HG02759 (cell line): ENCODE measurements around the gene ASPHD1.
"Not testable (repeated sequence)": the region's sequence is repeated elsewhere in the genome, so short reads cannot be mapped to it uniquely, and the experiment has no call there.

Experiments used
- ATAC-seq: cut with Tn5 transposase; IDR thresholded peaks from one replicate; pipeline ENCODE4 v1.9.1; 2021; ENCODE audit warnings: mild to moderate bottlenecking, moderate library complexity; ENCODE audit not compliant: unreplicated experiment

ASPHD1 gene

DNA sequence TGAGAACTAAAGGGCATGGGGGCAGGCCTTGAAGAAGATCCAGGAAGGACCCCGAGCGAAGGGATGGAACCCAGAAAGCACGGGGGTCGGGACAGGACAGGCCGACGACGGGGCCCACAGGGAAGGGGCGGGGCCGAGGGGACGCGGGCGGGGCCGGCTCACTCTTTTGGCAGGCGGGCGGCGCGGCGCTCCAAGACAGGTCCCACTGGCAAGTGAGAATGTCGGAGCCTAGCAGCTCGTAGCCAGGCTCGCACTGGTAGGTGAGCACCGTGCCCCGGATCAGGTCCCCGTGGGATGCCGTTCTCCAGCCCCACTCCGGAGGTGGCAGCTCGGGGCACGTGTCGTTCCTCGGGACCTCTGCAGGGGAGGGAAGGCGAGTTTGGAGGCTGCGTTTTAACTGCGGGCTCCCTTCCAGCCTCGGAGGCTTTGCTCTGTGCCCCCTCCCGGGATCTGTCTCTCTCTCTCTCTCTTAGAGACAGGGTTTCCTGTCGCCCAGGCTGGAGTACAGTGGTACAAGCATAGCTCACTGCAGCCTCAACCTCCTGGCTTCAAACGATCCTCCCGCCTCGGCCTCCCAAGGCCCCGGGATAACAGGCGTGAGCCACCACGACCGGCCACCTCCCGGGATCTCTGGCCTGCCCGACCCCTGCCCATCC, 23.6 kb upstream of the ASPHD1 start:
- no peak for ATAC-seq

DNA sequence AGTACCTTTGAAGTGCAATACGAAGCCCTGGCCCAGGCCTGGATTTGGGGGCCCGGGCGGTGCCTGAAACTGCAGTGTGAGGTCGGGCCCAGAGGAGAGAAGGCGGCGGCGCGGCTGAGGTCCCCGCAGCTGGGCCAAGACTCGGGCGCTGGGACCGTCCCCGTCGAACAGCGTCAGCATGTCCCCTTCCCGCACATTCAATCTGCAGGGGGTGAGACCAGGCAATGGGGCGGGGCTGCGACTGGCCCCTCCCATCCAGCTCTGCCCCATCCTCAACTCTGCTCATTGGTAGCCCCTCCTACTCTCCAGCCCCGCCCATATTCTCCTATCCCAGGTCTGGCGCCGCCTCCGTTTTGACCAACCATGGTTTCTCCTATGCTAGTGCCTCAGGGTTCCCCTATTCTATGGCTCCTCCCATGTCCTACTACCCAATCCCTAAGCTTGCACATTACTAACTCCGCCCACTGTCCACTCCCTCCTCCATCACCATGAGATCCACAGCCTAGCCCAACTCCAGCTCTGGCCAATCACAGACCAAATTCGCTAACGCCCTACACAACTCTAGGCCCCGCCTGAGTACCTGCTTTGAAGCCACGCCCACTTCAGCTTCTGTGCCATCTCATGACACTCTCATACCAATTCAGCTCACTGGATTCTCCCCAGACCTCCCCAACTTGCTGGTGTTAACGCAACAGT, 22.9 kb upstream of the ASPHD1 start:
- no peak for ATAC-seq

GRCh38 chr16:29878172-29878571, 22.1 kb upstream of the ASPHD1 start:
- ATAC-seq: no peak

DNA sequence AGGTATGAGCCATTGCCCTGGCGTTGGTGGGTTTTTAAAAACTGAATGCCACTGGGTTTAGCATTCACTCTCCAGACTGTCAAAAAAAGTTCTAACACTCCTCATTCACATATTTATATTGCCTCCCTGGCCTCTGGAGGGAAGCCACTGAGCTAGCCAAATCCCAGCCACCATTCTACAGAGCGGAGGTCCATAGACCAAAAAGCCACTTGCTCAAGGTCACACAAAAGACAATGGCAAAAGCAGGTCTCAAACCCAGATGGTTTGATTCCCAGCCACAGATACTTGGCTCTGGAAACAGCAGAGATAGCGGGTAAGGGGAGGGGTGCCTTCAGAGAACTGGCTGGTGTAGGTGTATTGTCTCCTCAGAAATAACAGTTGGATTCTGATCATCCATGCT, 19.2 kb upstream of the ASPHD1 start:
- no peak for ATAC-seq

DNA sequence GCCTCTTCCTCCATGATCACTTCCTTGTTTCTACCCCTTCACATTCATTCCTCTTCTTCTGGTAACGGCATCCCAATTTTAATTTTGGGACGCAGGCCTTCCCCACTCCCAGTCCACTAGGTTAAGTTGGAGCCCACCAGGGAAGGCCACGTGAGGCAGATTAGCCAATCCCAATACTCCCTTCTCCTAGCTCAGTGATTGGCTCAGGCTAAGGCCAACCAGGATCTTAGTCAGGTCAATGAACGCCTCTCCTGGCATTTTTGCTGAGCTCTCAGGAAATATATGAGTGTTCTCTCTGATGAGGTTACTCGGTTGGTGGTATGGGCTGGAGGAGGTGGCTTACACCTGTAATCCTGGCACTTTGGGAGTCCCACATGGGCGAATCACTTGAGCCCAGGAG, 16.3 kb upstream of the ASPHD1 start:
- no peak for ATAC-seq

DNA sequence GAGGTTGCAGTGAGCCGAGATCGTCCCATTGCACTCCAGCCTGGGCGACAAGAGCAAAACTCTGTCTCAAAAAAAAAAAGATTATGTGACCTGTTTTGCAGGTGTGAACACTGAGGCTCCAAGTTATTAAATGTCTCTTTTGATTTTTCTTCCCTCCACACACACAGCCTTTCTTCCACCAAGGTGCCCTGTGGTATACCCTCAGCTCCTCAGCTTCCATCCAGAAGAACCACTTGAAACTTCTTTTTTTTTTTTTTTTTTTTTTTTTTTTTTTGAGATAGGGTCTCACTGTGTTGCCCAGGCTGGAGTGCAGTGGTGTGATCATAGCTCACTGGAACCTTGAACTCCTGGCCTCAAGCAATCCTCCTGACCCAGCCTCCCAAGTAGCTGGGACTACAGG, 10.9 kb upstream of the ASPHD1 start:
- ATAC-seq: not testable (repeated sequence)

- ATAC-seq: no peak
Observed at GRCh38 chr16:29891525-29892457, 8.5 kb upstream of the ASPHD1 start.

- no peak for ATAC-seq
Observed at GRCh38 chr16:29892458-29892813, 7.9 kb upstream of the ASPHD1 start.

DNA sequence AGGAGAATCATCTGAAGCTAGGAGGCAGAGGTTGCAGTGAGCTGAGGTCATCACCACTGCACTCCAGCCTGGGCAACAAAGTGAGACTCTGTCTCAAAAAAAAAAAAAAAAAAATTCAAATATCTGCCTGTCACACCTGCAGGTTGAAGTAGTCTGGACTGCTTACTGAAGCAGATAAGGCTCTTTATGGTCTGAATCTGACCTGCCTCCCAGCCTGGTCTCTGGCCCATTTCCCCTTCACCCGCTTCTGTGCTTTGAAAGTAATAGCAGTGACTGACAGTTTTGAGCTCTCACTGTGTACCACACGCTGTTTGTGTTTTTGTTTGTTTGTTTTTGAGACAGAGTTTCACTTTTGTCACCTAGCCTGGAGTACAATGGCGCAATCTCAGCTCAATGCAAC, 6.7 kb upstream of the ASPHD1 start:
- ATAC-seq: no peak

DNA sequence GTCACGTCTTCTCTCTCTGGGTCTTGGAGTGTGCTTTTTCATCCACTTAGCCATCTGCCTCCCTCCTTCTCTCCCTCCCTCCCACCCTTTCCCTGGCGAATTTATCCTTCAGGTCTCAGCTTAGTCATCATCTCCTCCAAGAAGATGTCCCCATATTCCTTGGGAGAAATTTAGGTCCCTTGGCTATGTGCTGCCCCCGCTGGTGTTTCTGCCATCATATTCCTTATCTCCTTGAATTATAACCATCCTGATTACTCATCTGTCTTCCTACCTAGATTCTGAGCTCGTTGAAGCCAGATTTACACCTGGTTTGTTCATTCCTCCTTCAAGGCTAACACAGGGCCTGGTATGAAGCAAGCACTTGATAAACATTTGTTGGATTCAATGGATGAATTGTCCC, 5.9 kb upstream of the ASPHD1 start:
- no peak for ATAC-seq

GRCh38 chr16:29896841-29897240, 3.4 kb upstream of the ASPHD1 start:
- ATAC-seq: no peak

- no peak for ATAC-seq
Observed at GRCh38 chr16:29897333-29897732, 3.0 kb upstream of the ASPHD1 start.

GRCh38 chr16:29898135-29898803, 2.0 kb upstream of the ASPHD1 start:
- ATAC-seq: no peak

- no peak for ATAC-seq
Observed at GRCh38 chr16:29898804-29899515, 1.3 kb upstream of the ASPHD1 start.

- ATAC-seq: no peak
Observed at GRCh38 chr16:29899516-29900101, 679 bp upstream of the ASPHD1 start, which contains the start of gene SEZ6L2. Gene SEZ6L2, minus strand, starts transcription at chr16:29899550. Its CDS starts 531 bp downstream, at chr16:29899019.

GRCh38 chr16:29900888-29901606, 759 bp downstream of the ASPHD1 start:
- ATAC-seq: no peak

GRCh38 chr16:29901607-29901945, 1.3 kb downstream of the ASPHD1 start:
- no peak for ATAC-seq

- ATAC-seq: no peak
Observed at GRCh38 chr16:29903590-29903989, 3.3 kb downstream of the ASPHD1 start.

- no peak for ATAC-seq
Observed at GRCh38 chr16:29904947-29905346, 4.7 kb downstream of the ASPHD1 start.

GRCh38 chr16:29905668-29906067, 5.4 kb downstream of the ASPHD1 start:
- no peak for ATAC-seq
